Fibroblast of lung (primary cell): ENCODE data around the gene PTPN22. TPM values are rescaled to one million over a fixed set of nuclear protein-coding genes. Genes with fewer than 3 reads are reported as not detected.
A peak's percentile ranks its signal among the peaks of the same experiment; 100 is the strongest.

Experiments
- DNase-seq, 2 donors: peaks; one replicate each; pipeline versions ENCODE4 v3.0.0 to v3.0.0-alpha.2; 2010; ENCODE audit warnings: low read depth in 2 of 2
- H2AFZ ChIP-seq: 2 replicates; pipeline ENCODE4 v1.5.1; 2012; ENCODE audit warnings: low read length, control low read depth, inconsistent platforms
- H3K27ac ChIP-seq: 2 replicates; pipeline ENCODE4 v1.5.1; 2011; ENCODE audit warnings: low read length, control low read depth; ENCODE audit not compliant: insufficient read depth
- H3K27me3 ChIP-seq: 2 replicates; pipeline ENCODE4 v1.5.1; 2011; ENCODE audit warnings: mild to moderate bottlenecking, low read length; ENCODE audit not compliant: control insufficient read depth, insufficient read depth
- H3K36me3 ChIP-seq: 2 replicates; pipeline ENCODE4 v1.5.1; 2011; ENCODE audit warnings: low read length; ENCODE audit not compliant: control insufficient read depth, insufficient read depth
- H3K4me1 ChIP-seq: 2 replicates; pipeline ENCODE4 v1.5.1; 2011; ENCODE audit warnings: low read length; ENCODE audit not compliant: control insufficient read depth, insufficient read depth; ENCODE audit errors: extremely low read depth
- H3K4me2 ChIP-seq: 2 replicates; pipeline ENCODE4 v1.5.1; 2011; ENCODE audit warnings: low read length, control low read depth; ENCODE audit not compliant: insufficient read depth; ENCODE audit errors: extremely low read depth
- H3K4me3 ChIP-seq, 4 experiments: fragments of 200-600 bp in 1 of 4; sonication (generic) in 1 of 4; replicated peaks in 1 of 4; 2 replicates each; pipeline ENCODE4 v1.5.1; 2011 to 2016; ENCODE audit warnings: low read length in 4 of 4, low read depth in 3 of 4, mild to moderate bottlenecking in 3 of 4, control low read depth in 2 of 4, inconsistent platforms in 1 of 4, mixed read lengths in 1 of 4; ENCODE audit not compliant: insufficient read depth in 1 of 4; ENCODE audit errors: control extremely low read depth in 1 of 4
- H3K79me2 ChIP-seq: 2 replicates; pipeline ENCODE4 v1.5.1; 2012; ENCODE audit warnings: mild to moderate bottlenecking, low read length, inconsistent platforms; ENCODE audit not compliant: control insufficient read depth, insufficient read depth
- H3K9ac ChIP-seq: 2 replicates; pipeline ENCODE4 v1.5.1; 2011; ENCODE audit warnings: mild to moderate bottlenecking, low read length, control low read depth; ENCODE audit not compliant: insufficient read depth
- H3K9me3 ChIP-seq: 2 replicates; pipeline ENCODE4 v1.5.1; 2012; ENCODE audit warnings: low read depth, low read length; ENCODE audit not compliant: control insufficient read depth, insufficient read depth
- H4K20me1 ChIP-seq: 2 replicates; pipeline ENCODE4 v1.5.1; 2011; ENCODE audit warnings: low read length; ENCODE audit not compliant: control insufficient read depth, insufficient read depth; ENCODE audit errors: extremely low read depth
- CTCF ChIP-seq, 2 donors: IDR thresholded peaks in 1 of 2; conservative IDR thresholded peaks in 1 of 2; 1 replicate in 1 of 2; 2 replicates in 1 of 2; pipeline ENCODE4 v1.5.1; 2011 to 2012; ENCODE audit warnings: low read length in 2 of 2, control low read depth in 1 of 2, inconsistent platforms in 1 of 2, low read depth in 1 of 2, mild to moderate bottlenecking in 1 of 2
- EZH2 ChIP-seq: IDR thresholded peaks from 2 replicates; pipeline ENCODE4 v1.5.1; 2012; ENCODE audit warnings: low read length, control low read depth, mild to moderate bottlenecking; ENCODE audit errors: missing control alignments
- polyA plus RNA-seq, 2 donors: library from polyadenylated mRNA; depleted of rRNA in 1 of 2; stranded (reverse) in 1 of 2; unstranded in 1 of 2; fragments of >200 nt; gene quantifications; 2 replicates each; pipeline ENCODE4 v1.2.1, GENCODE V29; 2011 to 2012; ENCODE audit warnings: missing spikeins in 1 of 2
- total RNA-seq: library from RNA; depleted of rRNA; stranded (reverse); fragments of >200 nt; gene quantifications from 2 replicates; pipeline ENCODE4 v1.2.1, GENCODE V29; 2014

The PTPN22 gene
- total and polyA plus RNA-seq, 2 donors (not counting 1 experiment from before 2014, with no cell fraction given): 0.10 to 0.33 TPM

- TF ChIP-seq CTCF (conservative IDR thresholded peaks at IDR 0.05 in 1 of 2, IDR thresholded peaks at IDR 0.05 in 1 of 2; ENCODE audit: low read depth in 1 of 2, low read length in 2 of 2) (no peak), EZH2 (no peak)
- Histone ChIP-seq H3K4me3 (no peak overlapping the region), H3K36me3 (no peaks in the 10 kb centered on the region), H3K79me2 (peaks cover 36% of the 10 kb centered on the region), H3K4me1 (no peaks in the 10 kb centered on the region), H3K9ac (no peak overlapping the region), H2AFZ (no peak overlapping the region), H3K27ac (no peak overlapping the region), H3K9me3 (no peaks in the 10 kb centered on the region), H3K4me2 (no peak overlapping the region), H3K27me3 (no peaks in the 10 kb centered on the region), H4K20me1 (no peaks in the 10 kb centered on the region)
- DNase-seq: no peak
These were observed 58.3 kb downstream of the PTPN22 start for GRCh38 chr1:113813218-113813617.

GRCh38 chr1:113812661-113813135, 58.8 kb downstream of the PTPN22 start:
- Histone ChIP-seq H3K4me2 (peak overlapping the region; percentile 90), H3K27ac (peak overlapping the region; percentile 85), H3K9ac (peak overlapping the region; percentile 29), H3K4me3 (peak overlapping the region; percentile 25 to 72 (median 71)), H4K20me1 (no peaks in the 10 kb centered on the region), H3K27me3 (no peaks in the 10 kb centered on the region), H3K79me2 (peaks cover 42% of the 10 kb centered on the region), H2AFZ (peak overlapping the region; percentile 38), H3K36me3 (no peaks in the 10 kb centered on the region), H3K9me3 (no peaks in the 10 kb centered on the region), H3K4me1 (no peaks in the 10 kb centered on the region)
- no peak for DNase-seq
- TF ChIP-seq CTCF (conservative IDR thresholded peaks at IDR 0.05 in 1 of 2, IDR thresholded peaks at IDR 0.05 in 1 of 2; ENCODE audit: low read depth in 1 of 2, low read length in 2 of 2) (no peak), EZH2 (no peak)

- Histone ChIP-seq H3K9ac (peak within 1 kb of the TSS; percentile 83), H3K36me3 (no peaks in the 10 kb centered on the region), H3K9me3 (no peaks in the 10 kb centered on the region), H4K20me1 (no peaks in the 10 kb centered on the region), H3K27me3 (no peaks in the 10 kb centered on the region), H3K27ac (peak within 1 kb of the TSS; percentile 85), H3K4me2 (peak within 1 kb of the TSS; percentile 90), H3K4me1 (no peaks in the 10 kb centered on the region), H3K4me3 (peak within 1 kb of the TSS; percentile 71 to 99 (median 96)), H2AFZ (peak within 1 kb of the TSS; percentile 70), H3K79me2 (peaks cover 46% of the 10 kb centered on the region)
- TF ChIP-seq EZH2: no peak
- DNase-seq: peak; percentile 99 to 100
These were observed 59.4 kb downstream of the PTPN22 start, which contains the start of gene RSBN1 for GRCh38 chr1:113811888-113812660. Gene RSBN1 (minus strand): TSS chr1:113812476. CDS start chr1:113812412, 64 bp downstream.
